NCI-H2196 (cell line): ENCODE results near the gene B4GALT2.
A peak's percentile ranks its signal among the peaks of the same experiment; 100 is the strongest.

Source experiments
- DNase-seq: peaks from one replicate; lab custom pipeline; 2025; ENCODE audit not compliant: unreplicated experiment; lab: John Stamatoyannopoulos, UW

Gene B4GALT2

GRCh38 chr1:43969746-43970466, 9.1 kb upstream of the B4GALT2 start, which contains the start of gene DPH2:
Gene DPH2, plus strand, starts transcription at chr1:43970010. Its CDS starts 166 bp downstream, at chr1:43970176.
- peak; percentile 97 for DNase-seq

- DNase-seq = no peak
Measured at GRCh38 chr1:43970502-43970901, 8.5 kb upstream of the B4GALT2 start.

GRCh38 chr1:43970911-43971310, 8.1 kb upstream of the B4GALT2 start:
- DNase-seq = no peak

- no peak for DNase-seq
Measured at GRCh38 chr1:43971336-43971980, 7.6 kb upstream of the B4GALT2 start.

- DNase-seq = no peak
Measured at GRCh38 chr1:43973981-43974442, 5.0 kb upstream of the B4GALT2 start.

GRCh38 chr1:43974443-43975248, 4.4 kb upstream of the B4GALT2 start, which contains the start of gene ATP6V0B:
Gene ATP6V0B, plus strand, starts transcription at chr1:43974960. Its CDS starts 81 bp downstream, at chr1:43975041.
- DNase-seq = peak; percentile 96

- DNase-seq = no peak
Measured at GRCh38 chr1:43975249-43975961, 3.6 kb upstream of the B4GALT2 start.

GRCh38 chr1:43976045-43976444, 3.0 kb upstream of the B4GALT2 start:
- DNase-seq = no peak

GRCh38 chr1:43976890-43977289, 2.1 kb upstream of the B4GALT2 start:
- DNase-seq = no peak

GRCh38 chr1:43977376-43978263, 1.4 kb upstream of the B4GALT2 start:
- no peak for DNase-seq

- no peak for DNase-seq
Measured at GRCh38 chr1:43978264-43978550, 803 bp upstream of the B4GALT2 start.

GRCh38 chr1:43979261-43979527, 184 bp downstream of the B4GALT2 start:
- DNase-seq = no peak

GRCh38 chr1:43979528-43980254, 681 bp downstream of the B4GALT2 start:
- no peak for DNase-seq

- no peak for DNase-seq
Measured at GRCh38 chr1:43980255-43981134, 1.5 kb downstream of the B4GALT2 start.

- no peak for DNase-seq
Measured at GRCh38 chr1:43981135-43981491, 2.1 kb downstream of the B4GALT2 start.

- no peak for DNase-seq
Measured at GRCh38 chr1:43981636-43982035, 2.6 kb downstream of the B4GALT2 start.

GRCh38 chr1:43982241-43982640, 3.2 kb downstream of the B4GALT2 start:
- DNase-seq = no peak

GRCh38 chr1:43982808-43983207, 3.8 kb downstream of the B4GALT2 start:
- no peak for DNase-seq
